Uterus (tissue), 2 donors: ENCODE results near the gene AKNA.

Source experiments
- POLR2A ChIP-seq, 2 donors: fragments of 450-650 bp; IDR thresholded peaks; one replicate each; pipeline ENCODE4 v1.6.1; 2016; ENCODE audit warnings: antibody characterized with exemption in 2 of 2, mild to moderate bottlenecking in 1 of 2, moderate library complexity in 1 of 2
- TF ChIP-seq, protein P1 (sequence below), 4 experiments: fragments of 200-600 bp in 2 of 4; fragments of 450-650 bp in 2 of 4; sonication (generic) in 2 of 4; IDR thresholded peaks; one replicate each; pipeline ENCODE4 v1.5.1; 2016 to 2019; ENCODE audit warnings: antibody characterized with exemption in 4 of 4, mild to moderate bottlenecking in 2 of 4, moderate library complexity in 1 of 4

DNA sequence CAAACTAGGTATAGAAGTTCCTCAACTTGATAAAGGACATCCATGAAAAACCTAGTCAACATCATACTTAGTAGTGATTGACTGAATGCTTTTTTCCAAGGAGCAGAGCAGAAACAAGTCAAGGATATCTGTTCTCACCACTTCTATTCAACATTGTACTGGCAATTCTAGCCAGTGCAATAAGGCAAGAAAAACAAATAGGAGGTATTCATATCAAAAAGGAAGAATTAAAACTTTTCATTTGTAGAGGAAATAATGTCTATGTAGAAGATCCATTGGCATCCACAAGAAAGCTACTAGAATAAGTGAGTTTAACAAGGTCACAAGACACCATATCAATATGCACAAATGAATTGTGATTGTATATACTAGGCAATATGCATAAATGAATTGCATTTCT, 93.1 kb downstream of the AKNA start:
- TF ChIP-seq POLR2A (IDR thresholded peaks at IDR 0.05): no peak
- TF ChIP-seq, protein P1, sequence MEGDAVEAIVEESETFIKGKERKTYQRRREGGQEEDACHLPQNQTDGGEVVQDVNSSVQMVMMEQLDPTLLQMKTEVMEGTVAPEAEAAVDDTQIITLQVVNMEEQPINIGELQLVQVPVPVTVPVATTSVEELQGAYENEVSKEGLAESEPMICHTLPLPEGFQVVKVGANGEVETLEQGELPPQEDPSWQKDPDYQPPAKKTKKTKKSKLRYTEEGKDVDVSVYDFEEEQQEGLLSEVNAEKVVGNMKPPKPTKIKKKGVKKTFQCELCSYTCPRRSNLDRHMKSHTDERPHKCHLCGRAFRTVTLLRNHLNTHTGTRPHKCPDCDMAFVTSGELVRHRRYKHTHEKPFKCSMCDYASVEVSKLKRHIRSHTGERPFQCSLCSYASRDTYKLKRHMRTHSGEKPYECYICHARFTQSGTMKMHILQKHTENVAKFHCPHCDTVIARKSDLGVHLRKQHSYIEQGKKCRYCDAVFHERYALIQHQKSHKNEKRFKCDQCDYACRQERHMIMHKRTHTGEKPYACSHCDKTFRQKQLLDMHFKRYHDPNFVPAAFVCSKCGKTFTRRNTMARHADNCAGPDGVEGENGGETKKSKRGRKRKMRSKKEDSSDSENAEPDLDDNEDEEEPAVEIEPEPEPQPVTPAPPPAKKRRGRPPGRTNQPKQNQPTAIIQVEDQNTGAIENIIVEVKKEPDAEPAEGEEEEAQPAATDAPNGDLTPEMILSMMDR (IDR thresholded peaks at IDR 0.05): no peak
